HepG2 (cell line): Measurements from ENCODE around the gene SPPL2B. TPM values are rescaled to one million over a fixed set of nuclear protein-coding genes. Genes with fewer than 3 reads are reported as not detected.
A peak's percentile ranks its signal among the peaks of the same experiment; 100 is the strongest.

Experiments
- AHR ChIP-seq: IDR thresholded peaks from 2 replicates; pipeline ENCODE4 v1.6.1; 2018; ENCODE audit warnings: missing genetic modification reagents, missing compliant biosample characterization
- ARNTL ChIP-seq: sonication (generic); formaldehyde crosslinking; IDR thresholded peaks from 2 replicates; pipeline ENCODE4 v1.4.0; 2020; ENCODE audit warnings: mild to moderate bottlenecking, missing genetic modification reagents
- CEBPZ ChIP-seq: IDR thresholded peaks from 2 replicates; pipeline ENCODE4 v1.6.1; 2012; ENCODE audit warnings: low read length, improper control_type of control experiment
- MAZ ChIP-seq, 2 experiments: sonication (generic) in 1 of 2; formaldehyde crosslinking in 1 of 2; IDR thresholded peaks; 2 replicates each; pipeline versions ENCODE4 v1.5.0 to v1.6.1; 2012 to 2020; ENCODE audit warnings: low read depth in 2 of 2, mild to moderate bottlenecking in 2 of 2, borderline replicate concordance in 1 of 2, improper control_type of control experiment in 1 of 2, low read length in 1 of 2, missing genetic modification reagents in 1 of 2, moderate library complexity in 1 of 2
- NFRKB ChIP-seq: fragments of 450-650 bp; IDR thresholded peaks from 2 replicates; pipeline ENCODE4 v1.6.1; 2017
- NFYB ChIP-seq: sonication (generic); formaldehyde crosslinking; IDR thresholded peaks from 2 replicates; pipeline ENCODE4 v1.4.0; 2020; ENCODE audit warnings: missing genetic modification reagents
- RERE ChIP-seq: IDR thresholded peaks from 2 replicates; pipeline ENCODE4 v1.6.1; 2016; ENCODE audit warnings: low read depth, missing genetic modification reagents, missing compliant biosample characterization
- RFX3 ChIP-seq: IDR thresholded peaks from 2 replicates; pipeline ENCODE4 v1.6.1; 2016; ENCODE audit warnings: missing biosample characterization, missing genetic modification reagents
- THAP7 ChIP-seq: sonication (generic); formaldehyde crosslinking; IDR thresholded peaks from 2 replicates; pipeline ENCODE4 v1.8.1; 2023; ENCODE audit warnings: mild to moderate bottlenecking, missing genetic modification reagents
- ZBTB42 ChIP-seq: sonication (generic); formaldehyde crosslinking; IDR thresholded peaks from 2 replicates; pipeline ENCODE4 v1.5.0; 2020; ENCODE audit warnings: mild to moderate bottlenecking, missing genetic modification reagents
- ZNF142 ChIP-seq: sonication (generic); formaldehyde crosslinking; IDR thresholded peaks from 2 replicates; pipeline ENCODE4 v1.4.0; 2020; ENCODE audit warnings: missing genetic modification reagents
- polyA plus RNA-seq, 8 experiments: library from polyadenylated mRNA; depleted of rRNA in 3 of 8; stranded (reverse) in 7 of 8; unstranded in 1 of 8; fragments of >200 nt; fragmentation: Illumina TruSeq in 4 of 8; extraction: Trizol in 4 of 8; gene quantifications; 2 replicates each; pipeline versions ENCODE4 v1.2.1 to v1.2.3, GENCODE V29; 2011 to 2016; ENCODE audit warnings: low read depth in 4 of 8, missing spikeins in 1 of 8, mixed read lengths in 1 of 8; ENCODE audit not compliant: insufficient read depth in 1 of 8
- total RNA-seq, 5 experiments: library from RNA; depleted of rRNA; stranded (reverse); fragments of >200 nt; fragmentation: Illumina TruSeq; extraction: Trizol; gene quantifications; 2 replicates each; pipeline ENCODE4 v1.2.3, GENCODE V29; 2016; ENCODE audit warnings: low read depth in 1 of 5

SPPL2B gene
- total and polyA plus RNA-seq, 2 of the 13 experiments (the other 11 are each of a cell fraction or from before 2014, with no cell fraction given): 14.9 to 15.2 TPM

GRCh38 chr19:2328401-2329148 lies at the start of gene SPPL2B, which contains the start of gene LSM7 (continued):
- no peak for TF ChIP-seq RERE (CRISPR knock-in tag)
- TF ChIP-seq ZNF142 (CRISPR knock-in tag): peak; percentile 46; the same call in 1 of the 2 replicates
- TF ChIP-seq ZBTB42 (CRISPR knock-in tag): peak; percentile 44; the same call in 1 of the 2 replicates
- no peak for TF ChIP-seq THAP7 (CRISPR knock-in tag)
- no peak for TF ChIP-seq MAZ (IDR thresholded peaks at IDR 0.05; ENCODE audit: borderline replicate concordance, low read depth, low read length)
- TF ChIP-seq MAZ (CRISPR knock-in tag; IDR thresholded peaks at IDR 0.05; ENCODE audit: low read depth): peak; percentile 40; the same call in 1 of the 2 replicates
- no peak for TF ChIP-seq NFYB
- no peak for TF ChIP-seq CEBPZ
- no peak for TF ChIP-seq NFRKB
- no peak for TF ChIP-seq ARNTL
- 0 out of 2 replicates have a peak, but pooled peaks have one; percentile 26 for TF ChIP-seq RFX3 (CRISPR knock-in tag)
- TF ChIP-seq AHR (CRISPR knock-in tag): no peak
